ENCODE data around the gene TMPRSS13.
"Not testable (repeated sequence)": the region's sequence is repeated elsewhere in the genome, so short reads cannot be mapped to it uniquely, and the experiment has no call there.

TMPRSS13 gene

GRCh38 chr11:117870103-117870952 lies 58.9 kb downstream of the TMPRSS13 start:
- DNase-seq: no peak

DNA sequence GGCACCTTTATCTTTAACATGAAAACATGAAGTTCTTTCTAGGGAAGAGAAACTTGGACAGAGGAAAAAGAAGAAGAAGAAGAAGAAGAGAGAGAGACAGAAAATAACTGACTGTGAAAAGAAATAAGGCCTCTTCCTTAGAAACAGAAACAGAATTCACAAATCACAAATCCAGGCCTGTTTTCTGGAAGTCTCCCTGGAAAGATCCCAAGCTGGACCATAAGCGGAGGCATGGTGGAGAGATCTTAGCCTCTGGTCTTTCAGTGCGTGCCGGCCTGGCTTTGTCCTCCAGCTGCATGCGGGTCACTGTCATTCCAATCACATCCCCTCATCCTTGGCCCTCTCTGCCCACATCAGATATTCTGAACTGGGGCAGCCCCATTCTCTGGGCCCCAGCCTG lies 59.6 kb downstream of the TMPRSS13 start:
- DNase-seq: no peak

DNA sequence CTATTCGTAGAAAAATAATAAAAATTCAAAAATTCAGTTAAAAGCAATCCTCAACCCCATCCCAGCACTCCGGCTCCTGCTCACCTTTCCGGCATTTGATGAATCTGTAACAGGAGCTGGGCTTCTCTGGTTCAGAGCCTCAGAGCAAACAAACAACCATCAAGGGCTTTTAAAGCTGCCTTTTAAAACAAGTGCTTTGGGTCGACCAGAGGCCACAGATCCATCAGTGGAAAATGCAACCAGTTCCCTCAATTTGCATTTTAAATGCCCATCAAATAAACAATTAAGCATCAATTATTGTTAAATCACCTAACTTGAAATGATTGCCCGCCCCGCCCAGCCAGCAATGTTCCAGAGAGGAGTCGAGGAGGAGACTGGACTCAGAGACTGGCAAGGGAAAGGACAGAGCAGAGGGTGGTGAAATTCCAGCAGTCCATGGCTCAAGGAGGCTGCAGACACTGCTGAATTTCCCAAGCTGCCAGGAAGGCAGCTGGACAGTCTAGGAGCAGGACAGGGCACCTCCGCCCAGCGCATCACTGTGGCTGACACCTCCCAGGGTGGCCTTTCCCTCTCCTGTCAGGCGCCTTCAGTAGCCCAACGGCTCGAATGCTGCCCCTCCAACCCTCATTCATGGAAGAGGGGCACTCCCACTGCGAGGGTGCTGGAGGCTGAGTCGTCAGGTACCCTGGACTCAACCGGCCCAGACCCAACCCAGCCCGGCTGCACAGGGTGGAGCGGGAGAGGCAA lies 60.2 kb downstream of the TMPRSS13 start:
- DNase-seq: no peak

DNA sequence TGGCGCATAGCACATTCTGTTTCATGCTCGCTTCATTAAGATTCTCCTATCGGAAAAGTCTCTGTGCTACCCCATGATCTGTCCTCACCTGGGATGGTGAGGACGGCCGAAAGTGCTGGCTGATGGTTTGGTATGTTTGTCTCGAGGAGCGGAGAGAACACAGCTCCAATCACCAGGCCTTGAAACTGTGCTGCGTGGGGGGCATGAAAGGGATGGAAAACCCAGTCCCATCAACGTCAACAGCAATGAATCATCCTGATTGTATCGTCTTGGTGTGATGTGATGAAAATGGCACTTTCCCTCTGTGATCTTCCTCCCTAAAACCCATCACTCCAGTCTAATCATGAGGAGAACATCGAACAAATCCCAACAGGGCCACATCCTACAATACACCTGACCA lies 61.1 kb downstream of the TMPRSS13 start:
- DNase-seq: no peak

DNA sequence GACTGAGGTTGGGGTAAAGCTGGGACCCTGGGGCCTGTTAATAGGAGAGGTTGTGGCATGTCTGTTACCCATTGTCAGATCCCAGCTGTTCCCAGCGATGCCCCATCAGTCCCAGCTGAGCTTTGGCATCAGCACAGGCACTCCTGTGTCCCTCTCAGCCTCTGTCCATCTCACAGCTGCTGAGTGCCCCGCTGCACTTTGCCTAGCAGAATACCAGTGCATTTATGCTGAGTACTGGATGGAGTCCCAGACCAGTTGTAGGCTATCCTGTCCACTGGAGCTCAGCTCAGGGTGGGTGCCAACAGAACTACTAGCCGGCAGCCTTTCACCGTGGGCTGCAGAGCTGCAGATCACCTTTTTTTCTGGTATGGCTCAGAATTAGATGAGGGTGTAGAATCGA lies 62.7 kb downstream of the TMPRSS13 start:
- no peak for DNase-seq

DNA sequence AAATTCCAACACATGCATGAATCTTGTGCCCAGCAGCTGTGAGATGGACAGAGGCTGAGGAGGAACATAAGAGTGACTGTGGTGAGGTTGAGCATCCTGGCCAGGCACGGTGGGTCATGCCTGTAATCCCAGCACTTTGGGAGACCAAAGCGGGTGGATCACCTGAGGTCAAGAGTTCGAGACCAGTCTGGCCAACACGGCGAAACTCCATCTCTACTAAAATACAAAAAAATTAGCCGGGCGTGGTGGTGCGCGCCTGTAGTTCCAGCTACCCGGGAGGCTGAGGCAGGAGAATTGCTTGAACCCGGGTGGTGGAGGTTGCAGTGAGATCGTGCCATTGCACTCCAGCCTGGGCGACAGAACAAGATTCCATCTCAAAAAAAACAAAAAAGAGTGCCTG lies 63.7 kb downstream of the TMPRSS13 start:
- not testable (repeated sequence) for DNase-seq

DNA sequence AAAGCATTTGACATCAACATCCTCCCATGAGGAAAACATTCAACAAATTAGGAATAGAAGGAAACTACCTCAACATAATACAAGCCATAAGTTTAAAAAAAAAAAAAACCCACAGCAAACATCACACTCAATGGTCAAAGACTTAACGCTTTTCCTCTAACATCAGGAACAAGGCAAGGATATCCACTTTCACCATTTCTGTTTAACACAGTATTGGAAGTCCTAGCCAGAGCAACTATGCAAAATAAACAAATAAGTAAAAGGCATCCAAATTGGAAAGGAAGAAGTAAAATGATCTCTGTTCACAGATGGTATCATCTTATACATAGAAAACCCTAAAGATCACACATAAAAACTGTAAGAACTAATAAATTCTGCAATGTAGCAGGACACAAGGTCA lies 65.8 kb downstream of the TMPRSS13 start:
- no peak for DNase-seq

GRCh38 chr11:117862753-117863152 lies 66.4 kb downstream of the TMPRSS13 start:
- DNase-seq: no peak

- no peak for DNase-seq
Observed at GRCh38 chr11:117862019-117862725, 67.0 kb downstream of the TMPRSS13 start.

DNA sequence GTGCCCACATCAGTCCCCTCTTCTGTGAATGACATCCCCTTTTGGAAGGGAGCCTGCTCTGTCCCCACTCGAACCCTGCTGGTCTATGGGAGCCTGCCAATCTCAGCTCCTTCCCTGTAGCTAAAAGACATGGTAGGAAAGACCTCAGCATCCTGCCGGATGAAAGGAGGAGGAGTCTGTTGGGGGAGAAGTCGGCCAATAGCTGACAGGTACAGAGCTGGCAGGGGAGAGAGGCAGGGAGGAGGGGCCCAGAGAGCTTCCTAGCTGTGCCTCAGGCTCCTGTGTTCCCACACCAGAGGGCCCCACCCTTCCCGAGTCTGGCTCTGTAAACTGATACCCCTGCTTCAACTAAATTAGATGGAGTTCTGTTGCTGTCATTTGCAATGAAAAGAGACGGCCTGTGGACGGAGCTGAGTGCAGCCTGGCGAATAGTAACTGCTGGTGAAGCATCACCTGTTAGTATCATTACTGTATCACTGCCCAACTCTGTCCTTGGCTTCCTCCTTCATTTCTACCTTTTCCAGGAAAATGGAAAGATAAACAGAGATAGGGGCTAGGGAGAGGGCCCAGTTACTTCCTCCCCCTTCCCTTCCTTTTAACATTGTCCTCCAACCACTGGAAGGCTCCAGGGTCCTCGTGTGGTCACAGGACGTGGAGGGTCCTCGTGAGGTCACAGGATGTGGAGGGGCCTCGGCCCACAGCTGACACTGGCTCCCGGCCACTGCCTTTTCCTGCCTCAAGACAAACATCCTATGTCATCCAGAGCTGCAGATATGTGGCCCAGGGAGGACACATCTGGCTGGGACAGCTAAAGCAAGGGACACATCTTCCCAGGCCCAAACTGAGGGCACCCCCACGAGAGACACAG lies 67.8 kb downstream of the TMPRSS13 start:
- DNase-seq: no peak

GRCh38 chr11:117860139-117860538 lies 69.1 kb downstream of the TMPRSS13 start:
- no peak for DNase-seq

DNA sequence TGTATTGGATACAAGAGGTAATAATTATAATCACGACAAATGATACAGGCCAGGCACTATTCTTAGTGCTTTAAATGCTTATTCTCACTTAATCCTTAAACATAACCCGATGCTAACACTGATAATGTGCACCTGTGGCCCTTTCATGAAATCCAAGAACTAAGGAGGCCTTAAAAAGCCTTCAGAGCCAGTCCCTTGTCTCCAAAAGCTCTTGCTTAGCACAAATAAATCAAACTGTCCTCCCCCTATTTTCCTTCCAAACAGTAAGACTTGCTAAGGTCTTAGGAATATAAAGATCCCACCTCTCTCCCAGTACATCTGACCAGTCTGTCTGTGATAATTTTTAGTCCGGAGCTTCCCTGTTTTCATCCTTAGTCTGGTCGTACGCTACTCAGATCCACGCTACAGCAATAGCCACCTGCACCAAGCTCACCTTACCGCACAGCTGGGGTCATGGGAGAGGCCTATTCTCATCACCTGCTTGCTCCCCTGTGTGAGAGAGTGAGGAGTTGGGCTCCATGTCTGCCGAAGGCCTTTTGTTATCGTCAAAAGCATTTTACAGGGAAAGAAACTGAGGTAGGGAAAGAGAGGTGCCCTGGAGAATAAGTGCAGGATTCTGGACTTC lies 69.6 kb downstream of the TMPRSS13 start:
- DNase-seq: no peak

DNA sequence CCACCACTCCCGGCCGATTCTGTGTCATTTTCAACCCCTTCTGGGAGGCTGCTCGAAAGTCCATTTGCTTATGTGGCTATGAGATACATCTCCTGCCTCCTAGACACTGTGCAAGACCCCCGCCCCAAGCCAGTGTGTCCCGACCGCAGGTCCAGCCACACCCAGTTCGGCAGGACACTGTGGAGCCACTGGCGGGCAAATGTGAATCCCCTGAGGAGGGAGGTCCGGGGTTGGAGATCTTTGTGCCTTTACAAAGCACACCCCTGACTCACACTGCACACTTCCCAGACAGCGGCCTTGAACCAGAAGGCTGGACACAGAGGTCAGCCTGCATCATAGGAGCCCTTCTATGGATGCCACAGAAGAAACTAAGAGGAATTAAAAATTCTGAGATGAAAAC lies 70.1 kb downstream of the TMPRSS13 start:
- DNase-seq: no peak

DNA sequence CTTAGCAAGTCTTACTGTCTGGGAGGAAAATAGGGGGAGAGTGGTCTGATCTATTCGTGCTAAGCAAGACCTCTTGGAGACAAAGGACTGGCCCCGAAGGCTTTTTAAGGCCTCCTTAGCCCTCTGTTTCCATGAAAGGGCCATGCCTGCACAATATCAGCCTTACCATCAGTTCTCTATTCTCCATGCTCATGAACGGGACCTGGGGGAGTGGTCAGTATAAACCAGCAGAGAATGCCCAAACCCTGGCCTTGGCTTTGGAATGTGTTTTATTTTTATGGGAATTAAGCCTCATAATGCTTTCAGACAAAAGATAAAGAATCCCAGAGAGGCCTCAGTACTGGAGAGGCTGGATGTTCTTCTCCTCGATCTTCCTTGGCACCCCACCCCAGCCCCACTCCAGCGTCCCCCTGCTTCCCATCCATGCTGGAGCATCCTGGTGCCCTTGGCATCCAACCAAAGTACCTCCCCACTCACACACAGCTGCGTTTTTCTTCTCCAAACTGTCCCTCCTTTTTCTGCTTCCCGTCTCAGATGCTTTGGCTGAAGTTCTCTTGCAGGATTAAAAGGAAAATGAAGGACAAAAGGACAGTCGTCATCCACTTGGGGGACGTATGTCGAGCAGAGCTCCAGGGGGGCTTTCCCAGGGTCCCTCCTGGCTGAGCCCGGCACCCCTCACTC lies 71.3 kb downstream of the TMPRSS13 start:
- no peak for DNase-seq

- DNase-seq: no peak
Observed at GRCh38 chr11:117855912-117856651, 73.1 kb downstream of the TMPRSS13 start.

- DNase-seq: no peak
Observed at GRCh38 chr11:117855186-117855845, 73.9 kb downstream of the TMPRSS13 start.

- DNase-seq: no peak
Observed at GRCh38 chr11:117852309-117852708, 76.9 kb downstream of the TMPRSS13 start.

DNA sequence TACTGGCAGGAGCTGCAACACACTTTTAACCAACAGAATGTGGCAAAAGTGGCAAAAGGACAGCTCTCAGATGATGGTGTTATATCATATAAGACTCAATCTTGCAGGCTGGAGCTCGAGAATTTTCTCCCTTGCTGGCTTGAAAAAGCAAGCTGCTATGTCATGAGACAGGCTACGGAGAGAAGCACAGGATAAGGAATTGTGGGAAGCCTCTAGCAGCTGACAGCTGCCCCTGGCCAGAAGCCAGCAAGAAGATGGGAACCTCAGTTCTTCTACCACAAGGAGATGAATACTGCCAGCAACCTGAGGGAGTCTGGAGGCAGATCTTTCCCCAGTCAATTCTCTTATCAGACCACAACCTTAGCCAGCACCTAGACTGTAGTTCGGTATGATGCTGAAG lies 77.3 kb downstream of the TMPRSS13 start:
- DNase-seq: no peak

DNA sequence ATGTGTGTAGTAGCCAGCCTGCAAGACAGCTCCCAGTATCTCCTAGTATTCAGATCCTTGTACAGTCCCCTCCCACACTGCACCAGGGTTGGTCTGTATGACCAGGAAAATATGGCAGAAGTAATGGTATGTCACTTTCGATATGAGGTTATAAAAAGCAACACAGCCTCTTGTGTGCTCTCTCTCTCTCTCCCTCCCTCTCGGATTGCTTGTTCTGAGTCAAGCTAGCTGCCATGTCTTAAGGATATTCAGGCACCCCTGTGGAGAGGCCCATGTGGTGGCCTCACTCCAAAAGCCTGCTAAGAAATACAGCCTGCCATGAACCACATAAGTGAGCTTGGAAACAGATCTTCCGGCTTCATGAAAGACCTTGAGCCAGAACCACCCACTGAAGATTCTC lies 78.1 kb downstream of the TMPRSS13 start:
- DNase-seq: no peak
